ENCODE results near the gene ITSN2.

Gene ITSN2

DNA sequence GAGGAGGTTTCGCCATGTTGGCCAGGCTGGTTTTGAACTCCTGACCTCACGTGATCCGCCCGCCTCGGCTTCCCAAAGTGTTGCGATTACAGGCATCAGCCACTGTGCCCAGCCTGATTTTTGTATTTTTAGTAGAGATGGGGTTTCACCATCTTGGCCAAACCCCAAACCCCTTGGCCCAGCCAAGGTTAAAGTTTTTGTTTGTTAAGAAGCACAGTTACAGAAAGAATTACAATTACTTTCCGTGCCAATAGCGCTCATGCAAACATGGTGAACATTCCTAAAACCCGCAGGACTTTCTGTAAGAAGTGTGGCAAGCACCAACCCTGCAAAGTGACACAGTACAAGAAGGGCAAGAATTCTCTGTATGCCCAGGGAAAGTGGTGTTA lies 26.1 kb downstream of the ITSN2 start:
- no peak for DNase-seq (ENCODE audit: low read depth in 2 of 2)

DNA sequence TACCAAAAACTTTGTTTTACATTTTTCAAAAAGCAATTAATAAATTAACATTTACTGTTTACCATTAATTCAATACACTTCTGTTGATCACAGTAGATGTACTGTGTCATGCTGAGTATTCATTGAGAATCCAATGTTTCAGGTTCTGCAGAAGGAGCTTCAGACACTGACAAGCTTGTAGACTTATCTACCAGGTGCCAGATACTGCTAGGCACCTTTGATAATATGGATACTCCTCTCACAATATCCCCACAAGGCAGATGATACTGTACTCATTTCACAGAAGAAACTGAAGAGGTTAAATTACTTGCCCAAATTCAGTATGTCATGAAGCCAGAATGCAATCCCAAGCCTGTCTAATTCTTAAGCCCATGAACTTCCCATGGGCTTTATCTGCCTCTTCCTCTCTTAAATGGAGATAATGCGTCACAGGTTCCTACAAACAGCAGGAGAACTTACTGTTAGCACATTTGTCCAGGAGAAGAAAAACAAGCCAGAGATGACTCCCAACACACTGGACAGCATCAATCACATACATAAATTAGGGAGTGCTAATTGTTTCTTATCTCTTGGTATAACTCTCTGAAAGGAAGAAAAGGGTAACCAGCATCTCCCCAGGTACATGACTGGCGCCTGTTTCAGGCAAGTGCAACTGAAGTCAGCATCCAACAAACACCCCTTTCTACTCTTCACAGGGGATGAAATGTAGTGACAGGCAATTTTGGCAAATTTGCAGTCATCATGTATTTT lies 27.4 kb downstream of the ITSN2 start:
- no peak for DNase-seq (ENCODE audit: low read depth in 2 of 2)

GRCh38 chr2:24330161-24330560 lies 30.2 kb downstream of the ITSN2 start:
- no peak for DNase-seq (ENCODE audit: low read depth in 2 of 2)

DNA sequence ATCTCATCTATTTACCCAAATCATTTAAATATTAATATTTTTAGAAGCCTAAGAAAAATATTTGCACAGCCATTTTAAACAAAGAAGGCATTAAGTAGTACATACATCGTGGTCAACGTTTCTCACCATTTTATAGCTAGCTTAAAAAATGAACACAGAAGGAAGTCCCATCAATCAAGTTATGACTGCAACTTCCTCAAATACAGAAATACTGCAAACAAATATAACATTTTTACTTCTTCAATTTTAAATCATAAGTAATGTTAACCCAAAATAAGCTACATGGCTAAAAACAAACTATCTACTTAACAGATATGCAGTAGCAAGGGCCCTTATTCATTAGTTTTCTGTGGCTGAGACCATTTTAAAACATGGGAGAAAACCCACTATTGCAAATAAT lies 30.6 kb downstream of the ITSN2 start:
- DNase-seq (ENCODE audit: low read depth in 2 of 2): no peak

- no peak for DNase-seq (ENCODE audit: low read depth in 2 of 2)
These were observed 32.3 kb downstream of the ITSN2 start for GRCh38 chr2:24328010-24328409.

DNA sequence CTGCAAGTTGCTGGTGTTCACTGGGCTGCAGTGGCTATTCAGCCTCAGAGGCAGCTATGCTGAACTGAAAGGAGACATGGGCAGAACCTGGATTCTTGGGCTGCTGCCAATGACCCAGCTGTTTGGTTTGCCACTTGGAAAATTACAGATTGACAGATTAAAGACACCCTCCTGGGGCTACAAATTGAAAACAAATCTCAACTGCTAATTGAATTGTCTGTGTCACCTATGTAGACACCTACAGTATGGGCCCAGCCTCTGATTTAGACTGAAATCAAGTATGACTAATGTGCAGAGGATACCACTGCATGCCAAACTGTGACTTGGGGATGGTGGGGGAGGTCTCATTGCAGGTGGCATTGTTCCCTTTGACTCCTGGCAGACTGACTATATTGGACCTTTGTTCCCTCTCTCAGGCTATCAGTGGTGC lies 42.8 kb downstream of the ITSN2 start:
- DNase-seq (ENCODE audit: low read depth in 2 of 2): no peak

DNA sequence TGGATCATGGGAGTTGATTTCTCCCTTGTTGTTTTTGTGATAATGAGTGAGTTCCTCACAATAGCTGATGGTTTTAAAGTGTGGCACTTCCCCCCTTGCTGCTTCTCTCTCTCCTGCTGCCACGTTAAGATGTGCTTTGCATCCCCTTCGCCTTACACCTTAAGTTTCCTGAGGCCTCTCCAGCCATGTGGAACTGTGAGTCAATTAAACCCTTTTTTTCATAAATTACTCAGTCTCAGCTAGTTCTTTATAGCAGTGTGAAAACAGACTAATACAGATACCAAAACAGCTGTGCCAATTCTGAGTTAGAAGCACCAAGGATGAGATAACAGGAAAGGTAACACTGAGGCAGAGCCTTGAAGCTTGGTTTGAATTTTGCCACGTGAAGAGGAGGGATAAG lies 44.7 kb downstream of the ITSN2 start:
- no peak for DNase-seq (ENCODE audit: low read depth in 2 of 2)

GRCh38 chr2:24313744-24314632 lies 46.3 kb downstream of the ITSN2 start:
- DNase-seq (ENCODE audit: low read depth in 2 of 2): no peak

GRCh38 chr2:24307961-24308360 lies 52.4 kb downstream of the ITSN2 start:
- DNase-seq (ENCODE audit: low read depth in 2 of 2): no peak

DNA sequence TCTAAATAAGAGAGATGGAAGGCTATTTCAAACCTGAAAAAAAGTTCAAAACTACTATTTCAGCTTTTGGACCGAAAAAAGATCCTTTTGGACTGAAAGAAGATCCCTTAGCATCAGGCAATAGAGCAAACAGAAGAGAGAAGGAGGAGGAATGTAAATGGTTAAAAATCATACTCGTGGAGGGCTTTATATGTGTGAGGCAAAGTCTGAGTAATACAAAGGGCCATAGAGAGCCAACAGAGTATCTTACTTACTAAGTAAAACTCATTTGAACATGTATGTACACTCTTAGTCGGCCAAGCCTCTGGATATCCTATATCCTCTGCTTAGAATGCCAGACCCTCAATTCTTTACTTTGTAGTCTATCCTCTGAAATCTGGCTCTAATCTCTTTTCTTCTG lies 55.7 kb downstream of the ITSN2 start:
- DNase-seq (ENCODE audit: low read depth in 2 of 2): no peak

GRCh38 chr2:24304098-24304497 lies 56.2 kb downstream of the ITSN2 start:
- DNase-seq (ENCODE audit: low read depth in 2 of 2): peak; percentile 37 to 41

DNA sequence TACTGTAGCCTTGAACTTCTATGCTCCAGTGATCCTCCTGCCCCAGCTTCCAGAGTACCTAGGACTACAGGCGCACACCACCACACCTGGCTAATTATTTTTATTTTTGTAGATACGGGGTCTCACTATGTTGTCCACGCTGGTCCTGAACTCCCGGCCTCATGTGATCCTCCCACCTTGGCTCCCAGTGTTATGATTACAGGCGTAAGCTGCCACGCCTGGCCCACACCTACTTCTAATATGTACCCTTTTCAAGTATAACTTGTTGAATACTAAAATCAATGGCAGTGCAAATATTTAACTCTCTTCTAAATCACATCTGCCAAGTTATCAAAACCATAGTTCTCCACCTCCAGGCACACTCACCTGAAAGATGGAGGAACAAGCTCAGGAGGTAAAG lies 58.7 kb downstream of the ITSN2 start:
- no peak for DNase-seq (ENCODE audit: low read depth in 2 of 2)

DNA sequence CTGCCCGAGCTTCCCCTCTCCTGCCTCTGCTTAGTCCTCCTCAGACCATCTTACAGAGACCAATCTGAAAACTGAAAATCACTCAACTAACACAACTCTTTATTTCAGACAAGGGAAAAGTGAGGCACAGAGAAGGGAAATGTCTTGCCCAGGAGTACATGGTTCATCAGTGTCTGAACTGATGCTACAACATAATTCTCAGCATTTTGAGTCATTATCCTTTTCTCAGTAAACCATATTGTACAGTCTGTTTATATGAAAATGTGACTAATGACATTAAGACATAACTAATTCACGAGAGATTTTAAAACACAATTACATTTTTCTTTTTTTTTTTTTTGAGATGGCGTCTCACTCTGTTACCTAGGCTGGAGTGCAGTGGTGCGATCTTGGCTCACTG lies 62.7 kb downstream of the ITSN2 start:
- no peak for DNase-seq (ENCODE audit: low read depth in 2 of 2)

GRCh38 chr2:24287171-24287570 lies 73.2 kb downstream of the ITSN2 start:
- no peak for DNase-seq (ENCODE audit: low read depth in 2 of 2)

DNA sequence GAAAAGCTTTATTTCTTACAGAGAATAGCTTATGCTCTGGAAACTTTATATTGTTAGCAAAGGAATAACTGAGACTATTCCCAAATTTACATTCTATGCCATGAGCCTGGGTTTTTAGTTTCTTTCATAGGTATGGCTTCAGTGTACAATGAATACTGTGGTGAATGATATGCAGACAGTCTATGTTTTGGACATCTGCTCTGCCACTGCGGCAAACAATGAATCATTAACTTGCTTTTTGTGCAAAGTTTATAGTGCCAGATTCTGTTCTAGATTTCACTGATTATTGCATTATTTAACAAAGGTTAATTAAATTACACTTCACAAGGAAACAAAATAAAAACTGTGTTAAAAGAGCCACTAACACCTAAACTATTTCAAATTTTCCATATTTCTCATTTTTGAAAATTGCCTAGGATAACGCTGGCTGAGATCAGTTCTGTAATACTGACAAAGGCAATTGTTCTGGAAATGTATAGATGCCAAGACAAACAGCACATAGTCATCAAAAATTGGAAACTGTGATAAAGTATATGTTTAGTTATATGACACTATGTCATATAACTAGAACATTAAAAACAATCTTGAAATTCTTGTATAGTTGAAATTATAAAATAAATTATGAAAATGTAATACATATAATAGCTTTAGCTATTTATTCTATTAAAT lies 74.7 kb downstream of the ITSN2 start:
- no peak for DNase-seq (ENCODE audit: low read depth in 2 of 2)

- no peak for DNase-seq (ENCODE audit: low read depth in 2 of 2)
These were observed 79.7 kb downstream of the ITSN2 start for GRCh38 chr2:24280645-24281044.

DNA sequence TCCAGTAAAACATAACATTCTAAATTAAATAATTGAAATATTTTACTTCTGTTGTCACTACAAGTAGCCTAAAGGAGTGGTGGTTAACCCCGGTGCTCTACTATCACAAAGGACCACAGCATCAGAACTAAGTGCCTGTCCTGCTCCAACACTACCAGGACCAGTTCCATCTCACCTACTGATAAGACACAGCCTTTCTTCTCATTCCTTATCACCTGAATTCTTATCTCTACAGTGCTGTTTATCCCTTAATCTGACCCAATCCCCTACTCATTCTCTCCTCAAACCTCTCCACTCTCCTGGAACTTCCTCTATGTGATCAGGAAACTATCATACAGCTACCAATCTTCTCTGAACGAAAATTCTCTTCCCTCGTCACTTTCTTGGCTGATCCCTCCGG lies 80.2 kb downstream of the ITSN2 start:
- DNase-seq (ENCODE audit: low read depth in 2 of 2): no peak

DNA sequence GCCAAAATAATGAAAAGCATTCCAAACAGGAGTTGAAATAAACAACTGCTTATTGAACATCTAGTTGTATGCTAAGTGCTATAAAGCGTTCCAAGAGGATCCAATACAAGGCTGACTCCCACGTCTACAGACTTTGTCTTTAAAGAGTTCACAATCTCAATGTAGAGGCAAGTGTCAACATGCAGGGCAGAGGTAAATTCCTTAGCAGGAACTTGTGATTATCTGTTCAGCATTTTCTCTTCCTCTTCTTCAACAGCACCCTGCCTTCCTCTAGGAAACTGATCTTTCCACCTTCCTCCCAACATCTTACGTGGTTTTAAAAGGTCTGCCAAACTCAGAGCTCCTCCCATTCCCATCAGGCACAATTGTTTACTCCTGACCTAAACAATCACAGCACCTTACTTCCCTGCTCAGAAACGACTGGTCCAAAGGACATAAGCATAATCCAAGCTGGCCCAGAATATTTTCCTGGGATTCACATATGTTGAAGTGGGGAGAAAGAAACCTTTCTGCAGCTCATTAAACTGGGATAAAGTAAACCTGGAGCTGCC lies 83.9 kb downstream of the ITSN2 start:
- DNase-seq (ENCODE audit: low read depth in 2 of 2): no peak

- no peak for DNase-seq (ENCODE audit: low read depth in 2 of 2)
These were observed 85.5 kb downstream of the ITSN2 start for GRCh38 chr2:24274809-24275208.

DNA sequence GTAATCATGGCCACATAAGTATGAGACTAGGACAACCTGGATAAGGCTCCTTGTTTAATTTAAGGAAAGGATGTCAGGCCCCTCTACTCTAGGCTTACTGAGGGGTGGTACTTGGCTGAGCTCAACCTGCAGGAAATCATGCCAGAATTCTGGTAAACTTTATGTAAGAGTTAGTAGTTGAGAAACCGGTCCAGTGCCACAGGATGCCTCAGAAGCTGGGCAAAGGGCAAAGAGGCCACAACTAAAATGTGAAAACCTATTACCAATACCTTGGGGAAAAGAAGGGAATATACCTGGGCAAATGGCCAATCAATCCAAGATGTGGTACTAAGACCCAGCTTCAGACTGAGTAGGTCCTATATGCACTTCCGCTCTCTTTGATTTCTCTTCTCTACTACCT lies 86.7 kb downstream of the ITSN2 start:
- no peak for DNase-seq (ENCODE audit: low read depth in 2 of 2)

DNA sequence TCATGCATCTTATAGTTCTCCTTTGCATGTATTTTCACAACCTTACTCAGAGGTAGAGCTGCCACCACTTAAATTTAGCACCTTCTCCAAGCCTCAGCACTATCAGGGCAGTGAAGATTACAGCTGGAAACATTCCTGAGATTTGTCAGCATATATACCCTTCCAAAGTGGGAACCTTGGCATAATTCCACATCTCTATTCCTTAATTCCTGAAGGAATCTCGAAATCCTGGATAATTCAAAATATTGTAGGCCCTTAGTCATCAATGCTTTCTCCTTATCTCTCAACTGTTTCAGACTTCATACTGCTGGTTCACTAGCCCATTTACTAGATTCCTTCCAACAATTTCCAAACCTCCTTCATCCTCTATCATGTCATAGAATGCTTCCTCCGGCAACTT lies 87.4 kb downstream of the ITSN2 start:
- no peak for DNase-seq (ENCODE audit: low read depth in 2 of 2)

DNA sequence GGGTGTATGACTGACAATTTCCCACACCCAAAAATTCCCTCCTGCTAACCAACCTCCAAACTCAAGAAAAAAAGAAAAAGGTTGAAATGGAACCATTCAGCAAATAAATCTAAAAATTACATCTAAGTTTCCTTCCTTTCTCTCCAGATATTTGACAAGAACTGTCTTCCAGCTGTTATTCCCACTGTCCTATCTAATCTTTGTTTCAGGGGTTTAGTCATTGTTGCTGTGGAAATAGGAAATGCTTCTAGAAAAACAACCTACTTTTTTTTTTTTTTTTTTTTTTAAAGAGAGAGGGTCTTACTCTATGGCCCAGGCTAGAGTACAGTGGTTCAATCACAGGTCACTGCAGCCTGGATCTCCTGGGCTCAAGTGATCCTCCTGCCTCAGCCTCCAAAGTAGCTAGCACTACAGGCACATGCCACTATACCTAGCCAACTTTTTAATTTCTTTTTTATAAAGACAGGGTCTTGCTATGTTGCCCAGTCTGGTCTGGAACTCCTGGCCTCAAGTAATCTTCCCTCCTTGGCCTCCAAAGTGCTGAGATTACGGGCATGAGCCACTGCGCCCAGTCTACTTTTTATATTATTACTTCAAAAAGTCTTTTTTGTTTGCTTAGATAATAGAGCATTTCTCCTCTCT lies 88.1 kb downstream of the ITSN2 start:
- no peak for DNase-seq (ENCODE audit: low read depth in 2 of 2)
